Ovary (tissue), 9 donors: ENCODE data around the gene ICAM4. TPM values are rescaled to one million over a fixed set of nuclear protein-coding genes. Genes with fewer than 3 reads are reported as not detected.

Experiments
- DNase-seq, 5 donors: peaks; one replicate each; pipeline ENCODE4 v3.0.0-alpha.2; 2019 to 2020
- H3K27ac ChIP-seq, 2 donors: fragments of 200-600 bp; one replicate each; pipeline versions ENCODE4 v1.5.1 to v1.8.0; 2019 to 2022
- H3K27me3 ChIP-seq: fragments of 200-600 bp; one replicate; pipeline ENCODE4 v1.8.0; 2022
- H3K36me3 ChIP-seq: fragments of 200-600 bp; sonication (generic); one replicate; pipeline ENCODE4 v1.5.1; 2019
- H3K4me1 ChIP-seq: one replicate; pipeline ENCODE4 v1.8.1; 2013; ENCODE audit warnings: mild to moderate bottlenecking, moderate library complexity; ENCODE audit not compliant: insufficient read depth
- H3K4me3 ChIP-seq: fragments of 200-600 bp; sonication (generic); one replicate; pipeline ENCODE4 v1.5.1; 2017
- H3K9me3 ChIP-seq, 2 donors: fragments of 200-600 bp in 1 of 2; sonication (generic) in 1 of 2; one replicate each; pipeline versions ENCODE4 v1.5.1 to v1.8.1; 2013 to 2019; ENCODE audit warnings: mild to moderate bottlenecking in 1 of 2, moderate library complexity in 1 of 2
- CTCF ChIP-seq, 3 donors: fragments of 450-650 bp in 2 of 3; fragments of 200-600 bp in 1 of 3; IDR thresholded peaks; one replicate each; pipeline versions ENCODE4 v1.5.1 to v1.8.0; 2016 to 2022; ENCODE audit warnings: antibody characterized with exemption in 3 of 3, mild to moderate bottlenecking in 1 of 3
- EP300 ChIP-seq: sonication (generic); formaldehyde crosslinking; IDR thresholded peaks from one replicate; pipeline ENCODE4 v1.6.1; 2017; ENCODE audit warnings: antibody characterized with exemption
- POLR2A ChIP-seq: fragments of 450-650 bp; IDR thresholded peaks from one replicate; pipeline ENCODE4 v1.6.1; 2017; ENCODE audit warnings: antibody characterized with exemption, mild to moderate bottlenecking, moderate library complexity
- whole genome bisulfite sequencing, 3 donors: extraction: QIAGEN DNeasy Blood & Tissue Kit in 1 of 3; methylation state at CpG; one replicate each; pipeline versions ENCODE4 v1.1.5 to v1.1.7; 2013 to 2017; 5-methylcytosine and 5-hydroxymethylcytosine counted together
- intact Hi-C, 4 donors: fragments of 100-400 bp; cut with DNase I; formaldehyde crosslinking; loops; one replicate each; pipeline versions ENCODE4 v1.11.0 to v1.15.1; 2022 to 2023
- polyA plus RNA-seq, 2 donors: library from polyadenylated mRNA; stranded (reverse); fragments of 200-250 nt in 1 of 2; fragments of 350-450 nt in 1 of 2; fragmentation: Illumina TruSeq in 1 of 2; extraction: RNeasy Lipid Tissue Mini Kit (QIAGEN cat#74804) in 1 of 2; gene quantifications; one replicate each; pipeline ENCODE4 v1.2.3, GENCODE V29; 2013 to 2014
- total RNA-seq, 7 donors: library from RNA; depleted of rRNA in 2 of 7; stranded (reverse); fragments of >200 nt in 2 of 7; fragmentation: NEBNext Ultra II Directional in 3 of 7; extraction: Animal tissue kit (Norgen Biotek cat#: 25700) in 3 of 7; gene quantifications; one replicate each; pipeline versions ENCODE4 v1.1.0 to v1.2.4, GENCODE V29; 2016 to 2023
- donor health status: DM: no; HTN: no; CAD: no; lungs with moderate emphysema.
- donor health status: DM: no; HTN: no; CAD: no.
- donor health status: Bipolar disorder and iron deficiency.
- donor health status: DM: yes; HTN: yes; CAD: no.
- donor health status: DM: no; HTN: no; CAD: no.
- donor health status: DM: yes; HTN: yes; CAD: no.

Gene ICAM4
- total and polyA plus RNA-seq, 9 donors, result 0.17 to 3.3 (median 0.47) TPM

- H3K36me3 ChIP-seq, result no peaks in the 10 kb centered on the region
- 84 to 86% (median 84%) methylated on average over 8 of the region's 8 CpGs for WGBS, 3 donors
- intact Hi-C loops, result no loop called here
- no peaks in the 10 kb centered on the region for H3K9me3 ChIP-seq
- no peak for DNase-seq
- no peaks in the 10 kb centered on the region for H3K27me3 ChIP-seq
- no peak overlapping the region for H3K27ac ChIP-seq
- H3K4me1 ChIP-seq, result no peaks in the 10 kb centered on the region
- H3K4me3 ChIP-seq, result no peak overlapping the region
- TF ChIP-seq EP300, result no peak
- TF ChIP-seq POLR2A, result no peak
- no peak for TF ChIP-seq CTCF (IDR thresholded peaks at IDR 0.05)
Measured at GRCh38 chr19:10325732-10326131, 39.0 kb downstream of the ICAM4 start.

- no peaks in the 10 kb centered on the region for H3K36me3 ChIP-seq
Measured at GRCh38 chr19:10327793-10328192, 41.0 kb downstream of the ICAM4 start.

GRCh38 chr19:10328558-10329429 is 42.0 kb downstream of the ICAM4 start:
- H3K27ac ChIP-seq, result no peak overlapping the region
- H3K27me3 ChIP-seq, result no peaks in the 10 kb centered on the region
- no peak overlapping the region for H3K4me3 ChIP-seq
- TF ChIP-seq CTCF (IDR thresholded peaks at IDR 0.05) (no peak), POLR2A (no peak), EP300 (no peak)
- no peak for DNase-seq
- intact Hi-C loops, result no loop called here
- no peaks in the 10 kb centered on the region for H3K36me3 ChIP-seq
- peaks cover 5% of the 10 kb centered on the region for H3K4me1 ChIP-seq
- 91 to 92% (median 92%) methylated on average over 36 to 41 of the region's 41 CpGs for WGBS, 3 donors
- H3K9me3 ChIP-seq, result no peaks in the 10 kb centered on the region

More at GRCh38 chr19:10327793-10328192, 41.0 kb downstream of the ICAM4 start:
- Histone ChIP-seq H3K9me3 (no peaks in the 10 kb centered on the region), H3K4me3 (no peak overlapping the region), H3K27ac (no peak overlapping the region), H3K4me1 (peaks cover 4% of the 10 kb centered on the region), H3K27me3 (no peaks in the 10 kb centered on the region)
- intact Hi-C loops, result no loop called here
- no peak for TF ChIP-seq EP300
- no peak for TF ChIP-seq POLR2A
- no peak for TF ChIP-seq CTCF (IDR thresholded peaks at IDR 0.05)
- 85 to 89% (median 88%) methylated on average over 7 of the region's 7 CpGs for WGBS, 3 donors
- DNase-seq, result no peak

- WGBS, 3 donors, result 90 to 92% (median 92%) methylated on average over 13 of the region's 13 CpGs
- Histone ChIP-seq H3K27me3 (no peaks in the 10 kb centered on the region), H3K9me3 (no peaks in the 10 kb centered on the region), H3K4me1 (peaks cover 10% of the 10 kb centered on the region), H3K36me3 (no peaks in the 10 kb centered on the region), H3K27ac (no peak overlapping the region), H3K4me3 (no peak overlapping the region)
- no peak for DNase-seq
- intact Hi-C loops, result no loop called here
- TF ChIP-seq EP300 (no peak), CTCF (IDR thresholded peaks at IDR 0.05) (no peak), POLR2A (no peak)
Measured at GRCh38 chr19:10329555-10329954, 42.8 kb downstream of the ICAM4 start.
